Fibroblast of lung (primary cell): ENCODE measurements around the gene FBXW11. TPM values are rescaled to one million over a fixed set of nuclear protein-coding genes. Genes with fewer than 3 reads are reported as not detected.

Experiments used
- DNase-seq, 2 donors: peaks; one replicate each; pipeline versions ENCODE4 v3.0.0 to v3.0.0-alpha.2; 2010; ENCODE audit warnings: low read depth in 2 of 2
- H2AFZ ChIP-seq: 2 replicates; pipeline ENCODE4 v1.5.1; 2012; ENCODE audit warnings: low read length, control low read depth, inconsistent platforms
- H3K27ac ChIP-seq: 2 replicates; pipeline ENCODE4 v1.5.1; 2011; ENCODE audit warnings: low read length, control low read depth; ENCODE audit not compliant: insufficient read depth
- H3K27me3 ChIP-seq: 2 replicates; pipeline ENCODE4 v1.5.1; 2011; ENCODE audit warnings: mild to moderate bottlenecking, low read length; ENCODE audit not compliant: control insufficient read depth, insufficient read depth
- H3K36me3 ChIP-seq: 2 replicates; pipeline ENCODE4 v1.5.1; 2011; ENCODE audit warnings: low read length; ENCODE audit not compliant: control insufficient read depth, insufficient read depth
- H3K4me1 ChIP-seq: 2 replicates; pipeline ENCODE4 v1.5.1; 2011; ENCODE audit warnings: low read length; ENCODE audit not compliant: control insufficient read depth, insufficient read depth; ENCODE audit errors: extremely low read depth
- H3K4me2 ChIP-seq: 2 replicates; pipeline ENCODE4 v1.5.1; 2011; ENCODE audit warnings: low read length, control low read depth; ENCODE audit not compliant: insufficient read depth; ENCODE audit errors: extremely low read depth
- H3K4me3 ChIP-seq, 4 experiments: fragments of 200-600 bp in 1 of 4; sonication (generic) in 1 of 4; replicated peaks in 1 of 4; 2 replicates each; pipeline ENCODE4 v1.5.1; 2011 to 2016; ENCODE audit warnings: low read length in 4 of 4, low read depth in 3 of 4, mild to moderate bottlenecking in 3 of 4, control low read depth in 2 of 4, inconsistent platforms in 1 of 4, mixed read lengths in 1 of 4; ENCODE audit not compliant: insufficient read depth in 1 of 4; ENCODE audit errors: control extremely low read depth in 1 of 4
- H3K79me2 ChIP-seq: 2 replicates; pipeline ENCODE4 v1.5.1; 2012; ENCODE audit warnings: mild to moderate bottlenecking, low read length, inconsistent platforms; ENCODE audit not compliant: control insufficient read depth, insufficient read depth
- H3K9ac ChIP-seq: 2 replicates; pipeline ENCODE4 v1.5.1; 2011; ENCODE audit warnings: mild to moderate bottlenecking, low read length, control low read depth; ENCODE audit not compliant: insufficient read depth
- H3K9me3 ChIP-seq: 2 replicates; pipeline ENCODE4 v1.5.1; 2012; ENCODE audit warnings: low read depth, low read length; ENCODE audit not compliant: control insufficient read depth, insufficient read depth
- H4K20me1 ChIP-seq: 2 replicates; pipeline ENCODE4 v1.5.1; 2011; ENCODE audit warnings: low read length; ENCODE audit not compliant: control insufficient read depth, insufficient read depth; ENCODE audit errors: extremely low read depth
- EZH2 ChIP-seq: IDR thresholded peaks from 2 replicates; pipeline ENCODE4 v1.5.1; 2012; ENCODE audit warnings: low read length, control low read depth, mild to moderate bottlenecking; ENCODE audit errors: missing control alignments
- polyA plus RNA-seq, 2 donors: library from polyadenylated mRNA; depleted of rRNA in 1 of 2; stranded (reverse) in 1 of 2; unstranded in 1 of 2; fragments of >200 nt; gene quantifications; 2 replicates each; pipeline ENCODE4 v1.2.1, GENCODE V29; 2011 to 2012; ENCODE audit warnings: missing spikeins in 1 of 2
- total RNA-seq: library from RNA; depleted of rRNA; stranded (reverse); fragments of >200 nt; gene quantifications from 2 replicates; pipeline ENCODE4 v1.2.1, GENCODE V29; 2014
- TF ChIP-seq, protein P1 (sequence below), 2 donors: IDR thresholded peaks in 1 of 2; conservative IDR thresholded peaks in 1 of 2; 1 replicate in 1 of 2; 2 replicates in 1 of 2; pipeline ENCODE4 v1.5.1; 2011 to 2012; ENCODE audit warnings: low read length in 2 of 2, control low read depth in 1 of 2, inconsistent platforms in 1 of 2, low read depth in 1 of 2, mild to moderate bottlenecking in 1 of 2

FBXW11 gene
- total and polyA plus RNA-seq, 2 donors (not counting 1 experiment from before 2014, with no cell fraction given), result 52.6 to 113 TPM

DNA sequence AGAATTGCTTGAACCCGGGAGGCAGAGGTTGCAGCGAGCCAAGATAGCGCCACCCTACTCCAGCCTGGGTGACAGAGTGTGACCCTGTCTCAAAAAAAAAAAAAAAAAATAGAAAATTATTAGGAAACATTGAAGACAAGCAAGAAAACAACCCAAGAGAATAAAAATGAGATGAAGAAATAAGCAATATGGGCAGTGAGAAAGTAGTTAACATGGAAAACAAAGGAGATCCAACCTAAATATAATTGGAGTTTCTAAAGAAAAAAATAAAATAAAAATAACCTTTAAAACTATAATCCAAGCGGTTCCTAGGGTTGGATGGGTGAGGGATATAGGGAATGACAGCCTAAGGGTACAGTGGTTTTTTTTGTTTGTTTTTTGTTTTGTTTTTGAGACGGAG is 71.9 kb downstream of the FBXW11 start:
- Histone ChIP-seq H4K20me1 (no peaks in the 10 kb centered on the region), H3K4me3 (no peak overlapping the region), H3K9me3 (no peaks in the 10 kb centered on the region), H3K79me2 (peaks cover 39% of the 10 kb centered on the region), H3K4me1 (no peaks in the 10 kb centered on the region), H3K4me2 (no peak overlapping the region), H3K9ac (no peak overlapping the region), H3K27me3 (no peaks in the 10 kb centered on the region), H3K36me3 (no peaks in the 10 kb centered on the region), H3K27ac (no peak overlapping the region), H2AFZ (no peak overlapping the region)
- no peak for TF ChIP-seq EZH2
- TF ChIP-seq, protein P1, sequence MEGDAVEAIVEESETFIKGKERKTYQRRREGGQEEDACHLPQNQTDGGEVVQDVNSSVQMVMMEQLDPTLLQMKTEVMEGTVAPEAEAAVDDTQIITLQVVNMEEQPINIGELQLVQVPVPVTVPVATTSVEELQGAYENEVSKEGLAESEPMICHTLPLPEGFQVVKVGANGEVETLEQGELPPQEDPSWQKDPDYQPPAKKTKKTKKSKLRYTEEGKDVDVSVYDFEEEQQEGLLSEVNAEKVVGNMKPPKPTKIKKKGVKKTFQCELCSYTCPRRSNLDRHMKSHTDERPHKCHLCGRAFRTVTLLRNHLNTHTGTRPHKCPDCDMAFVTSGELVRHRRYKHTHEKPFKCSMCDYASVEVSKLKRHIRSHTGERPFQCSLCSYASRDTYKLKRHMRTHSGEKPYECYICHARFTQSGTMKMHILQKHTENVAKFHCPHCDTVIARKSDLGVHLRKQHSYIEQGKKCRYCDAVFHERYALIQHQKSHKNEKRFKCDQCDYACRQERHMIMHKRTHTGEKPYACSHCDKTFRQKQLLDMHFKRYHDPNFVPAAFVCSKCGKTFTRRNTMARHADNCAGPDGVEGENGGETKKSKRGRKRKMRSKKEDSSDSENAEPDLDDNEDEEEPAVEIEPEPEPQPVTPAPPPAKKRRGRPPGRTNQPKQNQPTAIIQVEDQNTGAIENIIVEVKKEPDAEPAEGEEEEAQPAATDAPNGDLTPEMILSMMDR (conservative IDR thresholded peaks at IDR 0.05 in 1 of 2, IDR thresholded peaks at IDR 0.05 in 1 of 2; ENCODE audit: low read depth in 1 of 2, low read length in 2 of 2), result no peak
- no peak for DNase-seq

DNA sequence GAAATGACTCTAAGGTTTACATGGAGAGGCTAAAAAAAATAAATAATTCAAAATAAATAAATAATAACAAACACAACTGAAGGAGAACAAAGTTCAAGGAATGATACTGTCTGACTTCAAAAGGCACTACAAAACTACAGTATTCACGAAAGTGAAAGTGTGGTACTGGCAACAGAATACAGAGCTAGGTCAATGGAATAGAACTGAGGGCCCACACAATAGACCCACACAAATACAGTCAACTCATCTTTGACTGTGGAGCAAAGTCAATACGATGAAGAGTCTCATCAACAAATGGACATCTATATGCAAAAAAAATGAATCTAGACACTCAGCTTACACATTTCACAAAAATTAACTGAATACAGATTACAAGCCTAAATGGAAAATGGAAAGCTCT is 75.3 kb downstream of the FBXW11 start:
- Histone ChIP-seq H3K9me3 (no peaks in the 10 kb centered on the region), H4K20me1 (no peaks in the 10 kb centered on the region), H3K4me3 (no peak overlapping the region), H3K27me3 (no peaks in the 10 kb centered on the region), H3K4me1 (no peaks in the 10 kb centered on the region), H3K9ac (no peak overlapping the region), H3K27ac (no peak overlapping the region), H3K79me2 (peaks cover 34% of the 10 kb centered on the region), H3K4me2 (no peak overlapping the region), H2AFZ (no peak overlapping the region), H3K36me3 (no peaks in the 10 kb centered on the region)
- TF ChIP-seq EZH2, result no peak
- TF ChIP-seq, protein P1 (conservative IDR thresholded peaks at IDR 0.05 in 1 of 2, IDR thresholded peaks at IDR 0.05 in 1 of 2; ENCODE audit: low read depth in 1 of 2, low read length in 2 of 2), result no peak
- no peak for DNase-seq

DNA sequence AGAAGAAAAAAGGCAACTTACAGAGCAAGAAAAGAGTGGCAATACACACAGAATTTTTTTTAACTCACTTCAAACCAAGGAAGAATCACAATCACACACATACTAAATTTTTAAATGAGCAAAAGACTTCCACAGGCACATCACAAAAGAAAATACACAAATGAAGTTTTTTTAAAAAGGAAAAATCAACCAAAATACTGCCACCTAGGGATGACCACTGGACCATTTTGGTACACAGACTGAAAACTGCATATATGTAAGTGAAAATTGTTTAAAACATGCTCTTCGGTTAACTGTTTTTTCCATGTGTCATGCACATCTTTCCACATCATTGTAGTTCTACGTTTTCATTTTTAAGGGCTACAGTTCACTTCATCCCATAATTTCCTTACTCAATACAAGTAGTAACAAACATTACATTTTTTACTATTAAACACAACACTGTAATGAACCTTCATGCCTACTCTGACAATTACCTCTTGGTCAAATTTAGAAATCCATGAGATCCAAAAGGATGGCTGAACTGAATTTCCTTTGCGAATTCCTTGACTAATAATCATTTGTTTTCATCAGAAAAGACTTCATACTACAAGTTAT is 79.0 kb downstream of the FBXW11 start:
- no peak overlapping the region for H3K4me3 ChIP-seq
- no peak overlapping the region for H3K27ac ChIP-seq
- TF ChIP-seq EZH2, result no peak
- TF ChIP-seq, protein P1 (conservative IDR thresholded peaks at IDR 0.05 in 1 of 2, IDR thresholded peaks at IDR 0.05 in 1 of 2; ENCODE audit: low read depth in 1 of 2, low read length in 2 of 2), result peak; percentile 33 to 68
- H4K20me1 ChIP-seq, result no peaks in the 10 kb centered on the region
- H2AFZ ChIP-seq, result no peak overlapping the region
- no peaks in the 10 kb centered on the region for H3K36me3 ChIP-seq
- peak in 1 of 2 donors; percentile 30 for DNase-seq
- no peaks in the 10 kb centered on the region for H3K9me3 ChIP-seq
- no peaks in the 10 kb centered on the region for H3K4me1 ChIP-seq
- no peak overlapping the region for H3K9ac ChIP-seq
- H3K27me3 ChIP-seq, result no peaks in the 10 kb centered on the region
- no peak overlapping the region for H3K4me2 ChIP-seq
- H3K79me2 ChIP-seq, result peaks cover 41% of the 10 kb centered on the region
